HG03378 (cell line): ENCODE results near the gene TUBAL3.

Source experiments
- ATAC-seq: cut with Tn5 transposase; IDR thresholded peaks from one replicate; pipeline ENCODE4 v1.9.1; 2021; ENCODE audit warnings: mild to moderate bottlenecking, moderate library complexity; ENCODE audit not compliant: unreplicated experiment

The TUBAL3 gene

DNA sequence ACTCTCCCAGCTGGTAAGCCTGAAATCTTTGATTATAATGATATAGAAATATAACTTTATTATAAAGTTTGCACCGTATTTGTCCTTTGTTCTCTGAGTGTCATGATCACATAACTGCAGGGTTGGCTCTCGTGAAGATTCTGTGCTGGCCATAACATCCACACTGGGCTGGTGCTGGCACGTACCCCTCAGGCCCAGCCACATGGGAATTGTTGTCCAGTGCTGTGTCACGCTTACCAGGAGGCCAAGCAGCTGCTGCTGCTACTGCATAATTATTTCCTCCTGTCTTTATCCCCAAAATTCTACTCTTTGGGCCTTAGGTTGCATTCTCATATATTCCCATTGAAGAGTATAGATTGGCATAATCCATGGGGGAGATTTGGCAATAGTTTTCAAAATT lies 60.6 kb downstream of the TUBAL3 start:
- no peak for ATAC-seq

DNA sequence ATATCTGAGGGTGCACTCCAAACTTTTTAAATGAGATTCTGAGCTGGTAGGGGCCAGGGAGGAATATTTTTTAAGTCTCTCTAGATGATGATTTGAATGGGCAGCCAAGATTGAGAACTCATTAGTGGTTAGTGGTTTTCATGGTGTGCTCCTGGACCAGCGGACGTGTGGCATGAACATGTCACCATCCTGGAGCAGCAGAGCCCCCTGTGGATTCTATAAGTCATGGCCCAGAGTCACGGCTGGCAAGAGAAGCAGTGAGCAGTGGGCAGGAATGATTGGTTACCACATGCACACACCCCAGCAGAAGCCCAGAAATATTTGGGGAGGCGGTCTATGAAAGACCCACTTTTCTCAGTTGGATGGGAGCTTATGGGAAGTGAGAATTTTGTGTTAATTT lies 61.1 kb downstream of the TUBAL3 start:
- no peak for ATAC-seq
